SK-MEL-5 (cell line): ENCODE measurements around the gene DRD5. TPM values are rescaled to one million over a fixed set of nuclear protein-coding genes. Genes with fewer than 3 reads are reported as not detected.

Experiments
- DNase-seq: peaks from one replicate; pipeline ENCODE4 v3.0.0-alpha.2; 2016; ENCODE audit warnings: low read depth, low spot score
- in situ Hi-C: cut with HindIII; loops from 2 replicates; pipeline ENCODE4 v1.10.0; 2016; ENCODE audit warnings: low sequenced_read_pairs, high pct_unique_total_duplicates, low pct_unique_long_range_greater_than_20kb
- small RNA-seq, 2 experiments: library from RNA; depleted of rRNA; stranded (forward); fragments of <200 nt; gene quantifications; one replicate each; pipeline ENCODE3, GENCODE V24; 2014
- total RNA-seq: library from RNA; depleted of rRNA; stranded (reverse); fragments of >200 nt; shearing (Covaris generic); gene quantifications from 2 replicates; pipeline ENCODE4 v1.2.3, GENCODE V29; 2014; rRNA removed

DRD5 gene
- total RNA-seq, 1 experiment from 2014 or later = not detected

DNA sequence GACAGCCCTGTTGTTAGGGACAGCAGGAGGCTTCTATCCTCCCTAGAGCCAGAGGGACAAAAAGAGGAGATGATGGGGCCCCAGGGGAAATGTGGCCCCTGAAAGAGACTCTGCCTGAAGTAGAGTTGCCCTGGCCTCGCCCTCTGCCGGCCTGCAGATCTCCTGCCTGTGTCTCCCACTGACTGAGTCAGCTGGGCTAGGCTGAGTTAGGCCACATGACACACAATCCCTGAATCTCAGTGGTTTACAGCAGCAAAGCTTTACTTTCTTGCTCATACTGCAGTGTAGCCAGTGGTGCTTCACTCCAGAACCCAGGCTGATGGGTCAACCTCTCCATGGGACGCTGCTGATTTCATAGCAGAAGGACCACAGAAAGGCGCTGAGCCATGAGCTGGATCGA is 23.5 kb downstream of the DRD5 start:
- in situ Hi-C loops = no loop called here

DNA sequence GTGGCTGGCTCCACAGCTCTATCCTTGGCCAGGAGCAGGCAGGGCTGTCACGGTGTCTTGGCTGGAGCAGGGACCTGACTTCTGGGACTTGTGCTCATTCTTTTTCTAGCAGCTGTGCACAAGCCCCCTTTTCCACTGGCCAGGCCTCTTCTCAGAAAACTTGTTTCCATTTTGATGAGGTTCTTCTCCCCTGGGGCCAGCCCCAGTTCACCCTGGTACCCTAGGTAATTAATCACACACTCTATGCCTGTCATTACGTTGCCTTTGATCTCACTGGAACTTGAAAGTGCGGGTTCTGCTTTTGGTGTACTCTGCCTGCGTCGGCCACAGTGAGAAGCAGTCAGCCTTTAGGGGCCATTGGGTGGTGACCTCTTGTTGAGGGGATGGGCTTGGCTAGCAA is 26.6 kb downstream of the DRD5 start:
- in situ Hi-C loops = no loop called here
- no peak for DNase-seq

More for the DNA sequence above, 23.5 kb downstream of the DRD5 start:
- no peak for DNase-seq

DNA sequence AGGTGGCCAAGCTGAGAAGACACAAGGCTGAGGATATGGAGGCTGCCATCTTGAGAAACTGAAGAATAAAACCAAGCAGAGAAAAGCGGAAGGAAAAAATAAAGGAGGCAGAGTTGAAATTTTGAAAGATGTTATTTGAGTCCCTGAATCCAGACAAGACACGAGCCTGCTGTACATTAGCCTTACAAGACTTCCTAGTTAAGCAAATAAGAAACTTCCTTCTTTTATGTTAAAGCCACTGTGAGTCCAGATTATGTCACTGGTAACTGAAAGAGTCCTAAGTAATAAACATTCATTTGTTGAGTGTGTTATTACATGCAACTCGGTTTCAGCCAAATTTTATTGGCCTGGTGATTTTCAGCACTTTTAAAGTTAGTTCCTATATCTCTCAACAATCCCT is 30.4 kb downstream of the DRD5 start:
- DNase-seq = no peak
- in situ Hi-C loops = no loop called here

DNA sequence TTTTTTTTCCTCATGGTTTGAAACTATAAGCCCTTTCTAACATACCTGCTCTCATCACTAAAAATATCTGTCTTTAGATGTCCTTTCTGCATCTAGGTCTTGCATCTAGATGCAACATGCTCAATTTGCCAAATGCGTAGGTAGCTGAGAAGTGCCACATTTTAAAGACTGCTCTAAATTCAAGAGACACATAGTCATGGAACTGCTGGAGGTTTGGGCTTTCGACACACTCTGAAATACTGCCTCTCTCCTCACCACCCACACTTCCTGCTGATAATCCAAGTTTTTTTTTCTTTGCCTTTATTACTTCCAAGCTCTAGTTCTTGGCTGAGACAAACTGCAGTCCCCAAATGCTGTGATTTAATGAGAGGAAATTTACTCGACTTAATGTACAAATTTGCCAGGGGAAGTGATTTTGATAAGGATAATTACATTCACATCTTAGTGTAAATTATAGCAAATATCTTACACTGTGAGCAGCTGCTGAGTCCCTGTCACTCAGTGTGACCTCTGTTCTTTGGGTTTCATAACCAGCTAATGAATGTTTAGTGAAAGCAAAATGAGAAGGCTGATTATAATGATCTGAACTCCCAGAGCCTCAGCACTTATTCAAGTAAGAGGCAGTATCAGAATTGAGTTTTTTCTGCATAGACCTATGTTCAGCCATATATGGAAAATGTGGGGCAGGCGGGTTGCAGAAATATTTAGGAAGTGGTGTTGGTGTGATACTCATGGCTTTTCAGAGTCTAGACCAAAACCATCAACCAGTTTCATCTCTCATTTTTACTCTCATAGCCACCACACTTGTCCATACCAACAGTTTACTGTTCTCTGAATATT is 31.3 kb downstream of the DRD5 start:
- in situ Hi-C loops = no loop called here

DNA sequence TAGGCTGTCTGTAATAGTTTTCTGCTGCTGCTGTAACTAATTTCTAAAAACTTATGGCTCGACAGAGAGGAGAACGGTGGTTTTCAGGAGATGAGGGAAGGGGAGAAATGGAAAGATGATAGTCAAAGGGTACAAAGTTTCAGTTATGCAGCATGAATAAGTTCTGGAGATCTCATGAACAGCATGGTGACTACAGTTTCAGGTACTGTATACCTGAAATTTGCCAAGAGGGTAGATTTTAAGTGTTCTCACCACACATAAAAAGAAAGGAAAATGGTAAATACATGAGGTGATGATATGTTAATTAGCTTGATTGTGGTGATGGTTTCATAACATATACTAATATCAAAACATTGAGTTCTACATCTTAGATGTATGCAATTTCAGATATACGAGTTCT is 34.9 kb downstream of the DRD5 start:
- no peak for DNase-seq
- in situ Hi-C loops = no loop called here

More for the DNA sequence above, 31.3 kb downstream of the DRD5 start:
- no peak for DNase-seq

DNA sequence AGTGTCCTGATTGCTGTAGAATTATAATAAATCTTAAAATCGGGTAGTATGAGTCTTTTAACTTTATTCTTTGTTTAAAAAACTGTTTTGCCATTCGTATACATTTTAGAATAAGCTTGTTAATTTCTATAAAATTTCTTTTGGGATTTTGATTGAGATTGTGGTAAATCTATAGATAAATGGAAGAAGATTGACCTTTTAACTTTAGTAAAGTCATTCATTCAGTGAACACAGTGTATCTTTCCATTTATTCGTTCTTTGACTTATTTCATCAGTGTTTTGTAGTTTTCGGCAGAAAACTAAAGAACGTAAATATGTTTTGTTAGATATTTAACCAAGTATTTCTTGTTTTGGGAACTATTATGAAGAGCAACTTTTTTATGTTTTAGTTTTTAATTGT is 38.9 kb downstream of the DRD5 start:
- in situ Hi-C loops = no loop called here
- DNase-seq = no peak

DNA sequence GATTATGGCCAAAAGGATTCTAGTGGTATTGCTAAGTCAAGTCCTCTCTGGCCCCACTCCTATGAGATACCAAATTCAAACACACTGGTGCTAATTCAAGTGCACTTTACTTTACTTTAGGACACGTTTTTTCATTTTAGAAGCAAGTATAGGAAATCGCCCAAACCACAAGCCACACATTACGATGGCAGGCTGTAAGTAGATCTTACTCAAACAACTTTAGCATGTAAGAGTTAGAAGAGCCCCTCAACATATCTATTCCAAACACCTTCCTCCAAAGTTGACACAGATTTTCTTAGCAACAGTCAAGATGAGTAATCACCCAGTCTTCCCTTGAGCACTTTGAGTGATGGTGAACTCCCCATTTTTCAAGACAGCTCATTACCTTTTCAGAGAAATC is 43.6 kb downstream of the DRD5 start:
- in situ Hi-C loops = no loop called here
- DNase-seq = no peak

DNA sequence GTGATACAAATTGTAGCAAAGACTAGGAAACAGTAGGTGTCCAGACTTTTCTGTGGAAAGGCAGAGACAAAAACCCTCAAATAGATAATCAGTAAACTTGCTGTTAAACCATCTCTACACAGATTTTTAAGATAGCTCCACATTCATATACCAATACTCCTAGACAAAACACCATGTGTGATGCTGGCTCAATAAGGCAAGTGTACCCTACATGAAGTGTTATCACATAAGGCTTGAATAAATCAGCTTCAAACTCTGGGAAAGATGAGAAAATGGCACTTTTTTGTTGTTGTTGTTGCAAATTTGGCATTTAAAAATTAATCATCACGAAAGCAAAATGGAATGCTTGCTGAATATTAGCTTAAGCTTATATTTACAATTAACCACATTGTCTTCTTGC is 45.1 kb downstream of the DRD5 start:
- in situ Hi-C loops = no loop called here
- DNase-seq = no peak

DNA sequence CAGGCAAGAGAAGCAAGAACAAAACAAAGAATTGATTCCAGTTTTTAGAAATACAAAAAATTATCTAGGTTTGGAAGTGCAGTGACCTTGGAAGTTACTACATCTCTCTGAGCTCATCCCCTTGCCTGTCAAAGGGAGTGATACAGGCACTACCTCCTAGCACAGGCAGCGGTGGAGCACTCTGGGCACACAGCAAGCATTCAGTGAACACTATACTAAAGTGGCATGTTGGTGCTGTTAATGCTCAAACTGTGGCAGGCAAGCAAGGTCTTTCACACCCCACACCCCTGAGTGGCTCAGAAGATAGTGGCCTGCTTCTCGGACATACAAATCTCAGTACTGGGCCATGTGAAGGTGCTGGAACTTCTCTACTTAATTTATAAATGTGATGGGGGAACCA is 51.2 kb downstream of the DRD5 start:
- in situ Hi-C loops = no loop called here
- no peak for DNase-seq

DNA sequence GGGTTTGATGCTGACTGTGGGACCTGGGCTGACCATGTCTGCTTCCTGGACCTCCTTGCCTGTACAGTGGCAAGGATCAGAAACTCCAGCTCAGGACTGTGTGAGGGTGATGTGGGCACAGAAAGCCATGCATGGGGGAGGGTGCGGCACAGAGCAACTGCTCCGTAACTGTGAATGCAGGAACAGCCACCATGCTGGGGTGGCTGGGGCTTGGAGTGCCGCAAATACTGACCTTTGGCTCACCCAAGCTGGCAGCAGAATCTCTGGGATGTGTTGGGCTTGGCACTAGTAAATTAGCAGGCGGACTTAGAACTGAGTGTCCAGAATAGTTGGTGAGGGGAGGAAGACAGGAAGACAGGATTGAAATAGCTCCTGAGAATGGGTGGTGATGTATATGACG is 52.0 kb downstream of the DRD5 start:
- no peak for DNase-seq
- in situ Hi-C loops = no loop called here

Small RNAs within 50 kb of the gene (small RNA-seq; reads per million reads assigned to genes)
- 0 reads per million in 2 experiments for gene RNA5SP154

Other genes starting within 250 kb of the DRD5 start
- gene SLC2A9, start 239.9 kb downstream of the DRD5 start, total RNA-seq = 0.24 TPM in 1 of 2 replicates, not detected in the other